ENCODE data around the gene ARMC8. TPM values are rescaled to one million over a fixed set of nuclear protein-coding genes. Genes with fewer than 3 reads are reported as not detected.

Gene ARMC8
- total and polyA plus RNA-seq, 5 donors from 2014 or later: 47.2 to 98.1 (median 54.7) TPM

DNA sequence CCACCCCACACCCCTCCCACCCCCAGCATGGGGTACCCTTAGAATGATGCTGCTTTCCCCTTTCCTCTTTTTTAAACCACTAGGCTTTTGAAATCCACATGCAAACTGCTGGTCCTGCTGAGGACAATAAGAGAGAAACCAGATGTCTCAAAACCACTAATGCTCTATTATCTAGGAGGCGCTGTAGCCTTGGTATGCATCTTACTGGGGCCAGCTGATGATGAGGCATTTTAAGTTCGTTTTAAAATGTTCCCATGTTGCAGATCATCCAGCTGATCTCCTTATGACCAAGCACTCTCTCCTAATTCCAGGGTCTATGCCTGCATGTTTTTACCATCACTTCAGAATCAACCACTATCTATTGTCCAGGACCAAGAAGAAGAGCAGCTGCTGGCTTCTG lies 141.2 kb downstream of the ARMC8 start:
- H3K27ac Mint-ChIP-seq: peak overlapping the region in 2 of 3 donors; percentile 17 to 88
- no peak for ATAC-seq (ENCODE audit: low read depth in 2 of 2)

GRCh38 chr3:138329127-138329983 lies 142.3 kb downstream of the ARMC8 start, which contains the start of gene NME9:
TSS of gene NME9 (minus strand) at chr3:138329851. CDS start at chr3:138329335, 516 bp downstream.
- peaks cover 13% of the 10 kb centered on the region for H3K4me1 ChIP-seq (ENCODE audit: control insufficient read depth, insufficient read depth, low read length, poor library complexity, severe bottlenecking)
- ATAC-seq (ENCODE audit: low read depth in 2 of 2) (peak; percentile 86 to 88), DNase-seq (peak; percentile 76 to 82 (median 82))
- peaks cover 4% of the 10 kb centered on the region for H3K27me3 ChIP-seq (ENCODE audit: control insufficient read depth, insufficient read depth, low read length)
- Mint-ChIP-seq H3K36me3 (no peaks in the 10 kb centered on the region), H3K4me1 (peaks cover 10 to 24% (median 18%) of the 10 kb centered on the region in 4 donors), H3K27ac (peak within 1 kb of the TSS; percentile 83 to 93 (median 88)), H3K27me3 (peaks cover 18% of the 10 kb centered on the region), H3K9me3 (no peaks in the 10 kb centered on the region), H3K4me3 (peak within 1 kb of the TSS; percentile 87 to 97 (median 96))
- H3K9me3 ChIP-seq (ENCODE audit: control insufficient read depth in 2 of 2, low read length in 2 of 2): no peaks in the 10 kb centered on the region
- H3K36me3 ChIP-seq (ENCODE audit: control insufficient read depth, insufficient read depth, low read length): no peaks in the 10 kb centered on the region
- peak within 1 kb of the TSS; percentile 71 for H3K4me3 ChIP-seq (ENCODE audit: low read depth, low read length)
- peak within 1 kb of the TSS; percentile 66 for H3K27ac ChIP-seq (ENCODE audit: insufficient read depth, low read length, poor library complexity, severe bottlenecking)

More for the DNA sequence above, 141.2 kb downstream of the ARMC8 start:
- DNase-seq: no peak
- H3K4me3 ChIP-seq (ENCODE audit: low read depth, low read length): peak overlapping the region; percentile 71
- H3K27me3 ChIP-seq (ENCODE audit: control insufficient read depth, insufficient read depth, low read length): peaks cover 2% of the 10 kb centered on the region
- peak overlapping the region; percentile 37 for H3K27ac ChIP-seq (ENCODE audit: insufficient read depth, low read length, poor library complexity, severe bottlenecking)
- Mint-ChIP-seq H3K9me3 (no peaks in the 10 kb centered on the region), H3K4me1 (peaks cover 10 to 27% (median 19%) of the 10 kb centered on the region in 4 donors), H3K36me3 (peaks cover 3% of the 10 kb centered on the region), H3K27me3 (peaks cover 14% of the 10 kb centered on the region), H3K4me3 (peak overlapping the region; percentile 58 to 95 (median 74))
- H3K36me3 ChIP-seq (ENCODE audit: control insufficient read depth, insufficient read depth, low read length): no peaks in the 10 kb centered on the region
- H3K9me3 ChIP-seq (ENCODE audit: control insufficient read depth in 2 of 2, low read length in 2 of 2): no peaks in the 10 kb centered on the region
- peaks cover 13% of the 10 kb centered on the region for H3K4me1 ChIP-seq (ENCODE audit: control insufficient read depth, insufficient read depth, low read length, poor library complexity, severe bottlenecking)

DNA sequence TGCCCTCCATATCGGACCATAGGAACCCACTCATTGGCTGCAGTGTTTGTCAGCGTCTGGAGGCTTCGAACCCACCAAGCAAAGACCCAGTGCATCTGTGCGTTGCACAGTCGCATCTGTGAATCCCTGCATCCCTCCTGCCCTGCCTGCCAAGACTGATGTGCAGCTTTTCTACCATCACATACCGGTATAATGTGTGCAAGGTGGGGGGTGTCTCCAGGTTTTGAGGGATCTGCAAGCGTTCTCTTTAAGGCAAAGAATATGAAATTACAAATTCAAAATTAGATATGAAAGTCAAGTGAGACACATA lies 142.8 kb downstream of the ARMC8 start:
- no peak for ATAC-seq (ENCODE audit: low read depth in 2 of 2)
- Histone ChIP-seq H3K27me3 (ENCODE audit: control insufficient read depth, insufficient read depth, low read length) (peaks cover 4% of the 10 kb centered on the region), H3K9me3 (ENCODE audit: control insufficient read depth in 2 of 2, low read length in 2 of 2) (no peaks in the 10 kb centered on the region), H3K4me3 (ENCODE audit: low read depth, low read length) (peak overlapping the region; percentile 15), H3K27ac (ENCODE audit: insufficient read depth, low read length, poor library complexity, severe bottlenecking) (peak overlapping the region; percentile 66), H3K36me3 (ENCODE audit: control insufficient read depth, insufficient read depth, low read length) (no peaks in the 10 kb centered on the region), H3K4me1 (ENCODE audit: control insufficient read depth, insufficient read depth, low read length, poor library complexity, severe bottlenecking) (peaks cover 13% of the 10 kb centered on the region)
- peaks cover 10 to 24% (median 16%) of the 10 kb centered on the region in 4 donors for H3K4me1 Mint-ChIP-seq
- peak overlapping the region; percentile 83 to 93 (median 88) for H3K27ac Mint-ChIP-seq
- DNase-seq: no peak
- H3K36me3 Mint-ChIP-seq: no peaks in the 10 kb centered on the region
- H3K4me3 Mint-ChIP-seq: peak overlapping the region; percentile 73 to 97 (median 92)
- no peaks in the 10 kb centered on the region for H3K9me3 Mint-ChIP-seq
- H3K27me3 Mint-ChIP-seq: peaks cover 19% of the 10 kb centered on the region

DNA sequence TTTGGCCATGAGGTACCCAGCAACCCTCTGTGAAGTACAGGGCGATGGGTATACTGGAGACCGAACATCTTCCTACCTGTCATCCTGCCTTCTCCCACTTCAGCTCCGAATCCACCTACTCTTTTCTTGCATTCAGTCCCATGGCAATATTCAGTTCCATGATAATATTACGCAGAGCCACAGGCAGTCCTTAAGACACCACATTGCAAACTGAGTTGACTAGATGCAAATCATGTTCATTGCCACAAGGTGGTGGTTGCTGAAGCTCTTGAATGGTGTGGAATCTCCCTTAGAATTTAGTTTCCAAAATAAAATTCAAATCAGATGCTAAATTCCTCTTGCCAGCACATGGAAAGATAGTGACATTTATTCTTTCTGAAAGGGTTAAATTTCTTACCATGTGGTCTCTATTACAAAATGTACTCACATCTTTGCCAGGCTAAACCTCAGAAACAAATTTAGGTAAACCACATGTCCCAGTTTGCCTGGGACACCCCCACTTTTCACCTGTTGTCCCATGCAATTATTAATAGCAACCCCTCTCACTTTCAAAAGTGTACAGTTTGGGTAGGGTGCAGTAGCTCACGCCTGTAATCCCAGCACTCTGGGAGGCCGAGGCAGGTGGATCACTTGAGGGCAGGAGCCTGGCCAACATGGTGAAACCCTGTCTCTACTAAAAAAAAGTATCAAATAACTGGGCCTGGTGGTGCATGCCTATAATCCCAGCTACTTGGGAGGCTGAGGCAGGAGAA lies 144.2 kb downstream of the ARMC8 start:
- no peak overlapping the region for H3K27ac ChIP-seq (ENCODE audit: insufficient read depth, low read length, poor library complexity, severe bottlenecking)
- Mint-ChIP-seq H3K9me3 (no peaks in the 10 kb centered on the region), H3K27me3 (peaks cover 19% of the 10 kb centered on the region), H3K27ac (no peak overlapping the region), H3K4me1 (peaks cover 10 to 24% (median 15%) of the 10 kb centered on the region in 4 donors), H3K4me3 (peak overlapping the region in 3 of 4 donors; percentile 2 to 70 (median 49)), H3K36me3 (no peaks in the 10 kb centered on the region)
- peaks cover 13% of the 10 kb centered on the region for H3K4me1 ChIP-seq (ENCODE audit: control insufficient read depth, insufficient read depth, low read length, poor library complexity, severe bottlenecking)
- ATAC-seq (ENCODE audit: low read depth in 2 of 2): no peak
- H3K27me3 ChIP-seq (ENCODE audit: control insufficient read depth, insufficient read depth, low read length): peaks cover 4% of the 10 kb centered on the region
- no peaks in the 10 kb centered on the region for H3K36me3 ChIP-seq (ENCODE audit: control insufficient read depth, insufficient read depth, low read length)
- DNase-seq: no peak
- H3K9me3 ChIP-seq (ENCODE audit: control insufficient read depth in 2 of 2, low read length in 2 of 2): no peaks in the 10 kb centered on the region
- no peak overlapping the region for H3K4me3 ChIP-seq (ENCODE audit: low read depth, low read length)

- no peaks in the 10 kb centered on the region for H3K36me3 Mint-ChIP-seq
- H3K4me3 Mint-ChIP-seq: peak overlapping the region in 3 of 4 donors; percentile 20 to 78 (median 36)
- H3K4me1 Mint-ChIP-seq: peaks cover 10 to 24% (median 15%) of the 10 kb centered on the region in 4 donors
- H3K27ac ChIP-seq (ENCODE audit: insufficient read depth, low read length, poor library complexity, severe bottlenecking): no peak overlapping the region
- DNase-seq: peak in 2 of 3 donors; percentile 13 to 37
- H3K9me3 ChIP-seq (ENCODE audit: control insufficient read depth in 2 of 2, low read length in 2 of 2): no peaks in the 10 kb centered on the region
- no peaks in the 10 kb centered on the region for H3K36me3 ChIP-seq (ENCODE audit: control insufficient read depth, insufficient read depth, low read length)
- no peaks in the 10 kb centered on the region for H3K9me3 Mint-ChIP-seq
- no peak overlapping the region for H3K4me3 ChIP-seq (ENCODE audit: low read depth, low read length)
- H3K27me3 ChIP-seq (ENCODE audit: control insufficient read depth, insufficient read depth, low read length): peaks cover 4% of the 10 kb centered on the region
- ATAC-seq (ENCODE audit: low read depth in 2 of 2): no peak
- H3K4me1 ChIP-seq (ENCODE audit: control insufficient read depth, insufficient read depth, low read length, poor library complexity, severe bottlenecking): peaks cover 13% of the 10 kb centered on the region
- H3K27me3 Mint-ChIP-seq: peaks cover 24% of the 10 kb centered on the region
- no peak overlapping the region for H3K27ac Mint-ChIP-seq
Measured at GRCh38 chr3:138332472-138333073, 145.5 kb downstream of the ARMC8 start.

DNA sequence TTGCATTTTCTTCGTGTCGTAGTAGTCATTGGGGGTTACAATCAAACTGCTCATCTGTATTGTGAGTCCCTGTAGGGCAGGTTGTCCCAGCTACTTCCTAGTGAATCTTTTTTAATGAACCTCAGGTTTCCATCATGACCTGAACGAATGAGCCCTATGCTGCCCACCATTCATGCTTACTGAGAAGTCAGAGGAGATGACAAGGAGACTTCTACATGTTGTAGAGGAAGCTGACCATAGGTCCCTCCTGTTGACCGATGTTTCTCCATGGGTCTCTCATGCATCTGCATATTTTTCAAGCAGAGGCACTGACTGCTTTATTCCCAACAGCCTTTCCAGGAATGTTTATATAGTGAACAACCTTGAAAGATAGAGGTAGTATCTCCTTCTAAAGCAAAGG lies 147.5 kb downstream of the ARMC8 start:
- H3K27me3 Mint-ChIP-seq: peaks cover 22% of the 10 kb centered on the region
- H3K4me3 Mint-ChIP-seq: no peak overlapping the region
- no peak overlapping the region for H3K27ac ChIP-seq (ENCODE audit: insufficient read depth, low read length, poor library complexity, severe bottlenecking)
- no peak for DNase-seq
- H3K27me3 ChIP-seq (ENCODE audit: control insufficient read depth, insufficient read depth, low read length): peaks cover 4% of the 10 kb centered on the region
- H3K36me3 ChIP-seq (ENCODE audit: control insufficient read depth, insufficient read depth, low read length): no peaks in the 10 kb centered on the region
- H3K9me3 Mint-ChIP-seq: no peaks in the 10 kb centered on the region
- peaks cover 5% of the 10 kb centered on the region for H3K4me1 ChIP-seq (ENCODE audit: control insufficient read depth, insufficient read depth, low read length, poor library complexity, severe bottlenecking)
- no peak overlapping the region for H3K27ac Mint-ChIP-seq
- H3K4me3 ChIP-seq (ENCODE audit: low read depth, low read length): no peak overlapping the region
- ATAC-seq (ENCODE audit: low read depth in 2 of 2): no peak
- H3K36me3 Mint-ChIP-seq: no peaks in the 10 kb centered on the region
- no peaks in the 10 kb centered on the region for H3K9me3 ChIP-seq (ENCODE audit: control insufficient read depth in 2 of 2, low read length in 2 of 2)
- peaks cover 6 to 12% (median 9%) of the 10 kb centered on the region in 4 donors for H3K4me1 Mint-ChIP-seq

DNA sequence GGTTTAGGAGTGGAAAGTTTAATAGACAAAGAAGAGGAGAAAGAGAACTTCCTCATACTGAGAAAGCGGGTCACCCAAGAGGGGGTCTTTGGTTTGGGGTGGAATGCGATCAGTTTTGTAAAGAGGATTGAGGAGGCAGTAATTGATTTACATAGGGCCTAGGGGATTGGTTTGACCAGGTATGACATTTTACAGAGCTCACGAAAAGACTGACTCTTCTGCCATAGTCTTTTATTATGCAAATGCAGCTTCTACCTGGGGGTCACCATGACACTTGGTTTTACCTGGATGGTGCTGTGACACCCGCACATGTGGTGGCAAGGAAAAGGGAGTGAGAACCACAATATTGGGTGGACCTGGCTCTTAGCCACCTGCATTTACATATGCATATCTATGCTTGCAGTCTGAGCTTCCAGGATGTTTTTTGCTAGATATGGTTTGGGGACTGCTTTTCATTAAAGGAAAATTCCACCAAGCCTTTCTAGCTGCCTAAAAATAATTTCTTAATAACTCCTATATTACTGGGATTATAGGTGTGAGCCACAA lies 149.4 kb downstream of the ARMC8 start:
- H3K36me3 ChIP-seq (ENCODE audit: control insufficient read depth, insufficient read depth, low read length): no peaks in the 10 kb centered on the region
- peaks cover 0 to 6% (median 4%) of the 10 kb centered on the region in 4 donors for H3K4me1 Mint-ChIP-seq
- no peaks in the 10 kb centered on the region for H3K36me3 Mint-ChIP-seq
- peaks cover 4% of the 10 kb centered on the region for H3K27me3 ChIP-seq (ENCODE audit: control insufficient read depth, insufficient read depth, low read length)
- no peaks in the 10 kb centered on the region for H3K9me3 ChIP-seq (ENCODE audit: control insufficient read depth in 2 of 2, low read length in 2 of 2)
- H3K27ac Mint-ChIP-seq: no peak overlapping the region
- H3K27me3 Mint-ChIP-seq: peaks cover 11% of the 10 kb centered on the region
- no peak overlapping the region for H3K4me3 ChIP-seq (ENCODE audit: low read depth, low read length)
- DNase-seq (no peak), ATAC-seq (ENCODE audit: low read depth in 2 of 2) (no peak)
- no peaks in the 10 kb centered on the region for H3K9me3 Mint-ChIP-seq
- H3K4me3 Mint-ChIP-seq: no peak overlapping the region
- H3K4me1 ChIP-seq (ENCODE audit: control insufficient read depth, insufficient read depth, low read length, poor library complexity, severe bottlenecking): no peaks in the 10 kb centered on the region
- no peak overlapping the region for H3K27ac ChIP-seq (ENCODE audit: insufficient read depth, low read length, poor library complexity, severe bottlenecking)
